Endothelial cell of hepatic sinusoid (primary cell): ENCODE results near the gene SGTB.
"Not testable (repeated sequence)": the region's sequence is repeated elsewhere in the genome, so short reads cannot be mapped to it uniquely, and the experiment has no call there.

Experiments
- in situ Hi-C: cut with HindIII; loops from 2 replicates; pipeline ENCODE4 v1.10.0; 2017; ENCODE audit warnings: low sequenced_read_pairs

Gene SGTB

DNA sequence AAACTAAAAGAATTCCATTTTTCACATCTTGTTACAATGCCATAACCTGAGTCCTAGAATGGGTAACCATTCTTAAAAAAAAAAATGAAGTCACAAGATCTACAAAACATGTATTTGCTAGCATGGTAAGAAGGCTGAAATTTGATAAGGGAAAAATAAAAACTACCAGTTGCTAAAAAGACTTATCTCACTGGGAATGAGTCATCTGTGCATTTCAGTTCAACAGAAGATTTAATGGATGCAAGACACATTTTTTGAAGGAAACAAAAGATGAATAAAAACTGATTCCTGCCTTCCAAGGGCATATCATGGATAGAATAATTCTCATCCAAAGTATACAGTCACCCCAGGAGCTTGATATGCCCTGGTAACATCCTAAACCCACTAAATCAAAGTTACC lies 47.2 kb downstream of the SGTB start:
- in situ Hi-C loops = no loop called here

- in situ Hi-C loops = no loop called here
These were observed 49.1 kb downstream of the SGTB start for GRCh38 chr5:65672796-65673195.

DNA sequence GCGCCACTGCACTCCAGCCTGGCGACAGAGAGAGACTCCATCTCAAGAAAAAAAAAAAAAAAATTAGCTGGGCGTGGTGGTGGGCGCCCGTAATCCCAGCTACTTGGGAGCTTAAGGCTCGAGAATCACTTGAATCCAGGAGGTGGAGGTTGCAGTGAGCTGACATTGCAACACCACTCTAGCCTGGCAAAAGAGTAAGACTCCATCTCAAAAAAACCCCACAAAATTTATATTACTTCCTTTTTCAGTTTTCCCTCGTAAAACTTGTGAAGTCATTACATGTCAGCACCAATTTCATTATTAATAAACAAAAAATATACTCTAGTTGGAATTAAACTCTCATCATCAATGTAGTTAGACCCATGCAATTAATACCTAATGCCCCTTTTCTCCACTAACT lies 53.2 kb downstream of the SGTB start:
- in situ Hi-C loops = no loop called here

- in situ Hi-C loops = no loop called here
These were observed 57.9 kb downstream of the SGTB start for GRCh38 chr5:65663804-65664521.

- in situ Hi-C loops = no loop called here
These were observed 67.2 kb downstream of the SGTB start for GRCh38 chr5:65654713-65655112.

DNA sequence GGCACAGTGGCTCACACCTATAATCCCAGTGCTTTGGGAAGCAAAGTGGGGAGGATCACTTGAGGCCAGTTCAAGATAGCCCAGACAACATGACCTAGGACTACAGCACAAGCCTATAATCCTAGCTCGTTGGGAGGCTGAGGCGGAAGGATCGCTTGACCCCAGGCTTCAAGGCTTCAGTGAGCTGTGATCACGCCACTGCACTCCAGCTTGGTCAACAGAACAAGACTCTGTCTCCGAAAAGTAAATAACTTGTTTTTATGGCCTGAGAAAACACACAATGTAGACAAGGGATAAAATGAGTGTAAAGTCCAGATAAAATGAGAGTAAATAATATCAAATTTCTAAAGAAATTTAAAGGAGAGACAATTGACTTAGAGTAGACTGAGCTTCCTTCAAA lies 70.8 kb downstream of the SGTB start:
- in situ Hi-C loops = no loop called here

DNA sequence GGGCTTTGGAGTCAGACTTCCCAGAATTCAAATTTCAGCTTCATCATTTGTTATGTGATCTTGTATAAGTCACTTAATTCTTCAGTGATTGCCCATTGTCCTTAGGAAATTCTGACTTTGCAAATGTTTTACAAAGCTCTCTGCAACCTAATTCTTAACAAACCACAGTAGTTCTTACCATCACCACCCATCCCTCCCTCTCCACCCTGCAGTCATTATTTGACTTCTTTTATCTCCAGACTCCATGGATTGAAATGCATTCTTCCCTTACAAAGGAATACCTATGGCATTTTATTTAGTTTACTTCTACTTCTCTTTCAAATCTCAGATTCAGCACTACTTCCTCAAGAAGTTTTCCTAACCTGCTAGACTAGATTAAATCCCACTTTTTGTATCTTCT lies 74.0 kb downstream of the SGTB start:
- in situ Hi-C loops = no loop called here

GRCh38 chr5:65646938-65647337 lies 75.0 kb downstream of the SGTB start:
- in situ Hi-C loops = no loop called here

GRCh38 chr5:65640240-65640639 lies 81.7 kb downstream of the SGTB start:
- in situ Hi-C loops = no loop called here

GRCh38 chr5:65630981-65631380 lies 90.9 kb downstream of the SGTB start:
- in situ Hi-C loops = no loop called here

- in situ Hi-C loops = loop anchor here (5.0 kb wide), 1 partner anchor 57 kb away; no protein-coding TSS in a partner anchor
These were observed 96.2 kb downstream of the SGTB start for GRCh38 chr5:65625743-65626142.

GRCh38 chr5:65624571-65625555 lies 97.0 kb downstream of the SGTB start, which contains the start of the genes SHLD3 and TRAPPC13:
Gene SHLD3, plus strand, starts transcription at chr5:65625027. Its CDS starts 4,561 bp downstream, at chr5:65629588.
Gene TRAPPC13, plus strand, starts transcription at chr5:65625027. Its CDS starts 34 bp downstream, at chr5:65625061.
- in situ Hi-C loops = loop anchor here (5.0 kb wide), 1 partner anchor 57 kb away; no protein-coding TSS in a partner anchor

DNA sequence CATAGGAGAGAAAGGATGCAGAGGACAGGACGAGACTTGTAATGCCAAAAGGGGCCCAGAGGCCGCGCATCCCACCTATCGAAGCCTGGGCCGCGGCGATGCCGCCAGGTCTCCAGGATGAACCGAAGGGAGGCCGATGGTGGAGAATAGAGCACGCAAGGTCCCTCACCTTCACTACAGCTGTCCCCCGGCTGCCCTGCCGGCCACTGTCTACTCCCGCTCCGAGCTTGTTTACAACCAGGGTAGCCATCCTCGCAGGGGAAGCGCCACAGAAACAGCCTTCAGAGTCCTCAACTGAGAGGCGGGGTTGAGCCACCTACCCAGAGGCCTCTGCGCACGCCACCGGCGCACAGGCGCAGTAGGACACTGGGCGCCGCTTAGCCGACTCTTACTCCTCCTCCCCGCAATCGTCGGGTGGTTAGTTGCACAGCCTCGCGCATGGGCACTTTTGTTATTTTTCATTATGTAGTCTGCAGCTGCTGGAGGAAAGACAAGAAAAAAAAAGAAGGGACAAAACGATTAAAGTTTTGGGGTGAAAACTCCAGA lies 97.8 kb downstream of the SGTB start, which contains the start of gene TRIM23:
Gene TRIM23, minus strand, starts transcription at position 309 of the 546 bp plus-strand sequence. Its CDS starts 59 bp downstream, at position 250.
- in situ Hi-C loops = no loop called here

- in situ Hi-C loops = no loop called here
These were observed 98.4 kb downstream of the SGTB start for GRCh38 chr5:65623482-65623881.

DNA sequence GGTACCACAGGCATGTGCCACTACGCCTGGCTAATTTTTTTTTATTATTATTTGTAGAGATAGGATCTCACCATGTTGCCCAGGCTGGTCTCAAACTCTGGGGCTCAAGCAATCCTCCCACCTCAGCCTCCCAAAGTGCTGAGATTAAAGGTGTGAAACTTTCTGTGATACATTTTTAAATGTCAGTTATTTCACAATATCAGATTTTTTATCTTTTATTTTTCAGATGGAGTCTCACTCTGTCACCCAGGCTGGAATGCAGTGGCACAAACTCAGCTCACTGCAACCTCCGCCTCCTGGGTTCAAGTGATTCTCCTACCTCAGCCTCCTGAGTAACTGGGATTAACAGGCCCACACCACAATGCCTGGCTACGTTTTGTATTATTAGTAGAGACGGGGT lies 99.9 kb downstream of the SGTB start:
- in situ Hi-C loops = not testable (repeated sequence)

- in situ Hi-C loops = no loop called here
These were observed 101.9 kb downstream of the SGTB start for GRCh38 chr5:65620021-65620420.
